NCI-H82 (cell line): ENCODE data around the gene GNAQ.
A peak's percentile ranks its signal among the peaks of the same experiment; 100 is the strongest.
"Not testable (repeated sequence)": the region's sequence is repeated elsewhere in the genome, so short reads cannot be mapped to it uniquely, and the experiment has no call there.

Source experiments
- DNase-seq: peaks from one replicate; lab custom pipeline; 2025; lab: John Stamatoyannopoulos, UW

Gene GNAQ

DNA sequence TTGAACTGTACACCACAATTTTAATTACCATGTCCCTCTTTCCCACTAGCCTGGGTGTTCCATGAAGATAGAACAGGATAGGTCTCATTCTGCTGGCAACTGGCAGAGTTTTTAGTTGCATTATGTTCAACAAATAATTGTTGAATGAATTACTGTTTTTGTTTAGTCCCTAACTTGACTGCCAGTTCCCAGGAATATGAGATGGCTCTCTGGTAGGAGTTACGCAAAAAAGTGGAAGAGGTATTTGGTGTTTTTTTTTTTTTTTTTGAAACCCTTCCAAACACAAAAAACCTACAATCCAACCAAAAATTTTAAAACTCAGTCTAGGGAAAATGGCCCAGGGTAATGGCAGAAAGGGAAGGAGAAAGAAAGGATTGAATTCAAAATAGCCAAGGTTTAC lies 153.6 kb downstream of the GNAQ start:
- DNase-seq: no peak

DNA sequence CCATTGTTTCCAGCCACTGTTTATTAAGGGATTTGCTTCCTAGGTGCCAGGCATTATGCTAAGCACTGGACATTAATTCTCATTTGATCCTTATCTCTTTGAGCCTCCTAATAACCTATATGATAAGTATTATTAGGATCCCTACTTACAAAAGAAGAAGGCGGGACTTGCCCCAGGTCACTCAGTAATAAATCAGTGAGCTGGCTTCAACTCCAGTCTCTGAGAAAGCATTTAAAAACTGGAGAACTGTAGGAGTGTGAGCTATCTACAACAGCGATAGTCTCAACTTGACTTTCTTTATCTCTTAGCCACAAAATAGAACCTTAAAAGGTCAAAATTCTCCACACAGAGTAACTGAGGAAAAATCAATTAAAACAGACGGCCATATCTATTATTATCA lies 155.0 kb downstream of the GNAQ start:
- DNase-seq: peak; percentile 90

DNA sequence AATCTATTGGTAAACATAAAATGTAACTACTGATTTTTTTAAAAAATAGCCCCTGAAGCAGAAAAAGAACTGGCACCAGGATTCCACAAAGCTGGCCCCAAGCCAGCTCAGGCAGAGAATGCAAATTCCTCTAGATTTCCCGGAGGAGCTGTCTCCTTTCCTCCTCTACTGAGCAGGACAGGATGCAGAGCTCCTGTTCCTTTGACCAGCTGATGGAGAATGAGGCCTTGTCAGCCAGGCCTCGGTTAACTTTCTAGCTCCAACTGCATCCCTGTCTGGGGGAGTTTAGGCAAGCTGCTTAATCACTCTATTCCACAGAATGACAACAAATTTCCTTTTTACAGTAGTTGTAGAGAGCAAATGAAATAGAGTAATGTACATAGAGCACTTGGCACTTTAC lies 155.5 kb downstream of the GNAQ start:
- DNase-seq: peak; percentile 81

DNA sequence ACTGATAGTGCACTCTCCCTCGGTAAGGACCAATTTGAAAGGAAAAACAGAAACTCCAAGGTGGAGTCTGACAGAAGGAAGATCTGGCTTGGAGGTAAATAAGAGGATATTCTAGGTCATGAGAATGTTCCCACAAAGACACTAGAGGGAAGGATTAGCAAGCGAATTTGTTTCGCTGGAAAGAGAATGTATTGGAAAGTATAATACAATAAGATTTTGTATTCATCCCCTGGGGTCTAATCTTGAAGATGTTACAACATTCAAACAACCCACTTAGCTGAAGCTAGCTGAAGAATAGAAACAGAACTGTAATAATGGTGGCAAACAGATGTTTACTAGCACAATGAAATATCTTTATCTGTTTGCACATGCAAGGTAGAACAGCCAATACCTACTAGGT lies 158.7 kb downstream of the GNAQ start:
- DNase-seq: no peak

- no peak for DNase-seq
Measured at GRCh38 chr9:77872177-77872576, 159.4 kb downstream of the GNAQ start.

DNA sequence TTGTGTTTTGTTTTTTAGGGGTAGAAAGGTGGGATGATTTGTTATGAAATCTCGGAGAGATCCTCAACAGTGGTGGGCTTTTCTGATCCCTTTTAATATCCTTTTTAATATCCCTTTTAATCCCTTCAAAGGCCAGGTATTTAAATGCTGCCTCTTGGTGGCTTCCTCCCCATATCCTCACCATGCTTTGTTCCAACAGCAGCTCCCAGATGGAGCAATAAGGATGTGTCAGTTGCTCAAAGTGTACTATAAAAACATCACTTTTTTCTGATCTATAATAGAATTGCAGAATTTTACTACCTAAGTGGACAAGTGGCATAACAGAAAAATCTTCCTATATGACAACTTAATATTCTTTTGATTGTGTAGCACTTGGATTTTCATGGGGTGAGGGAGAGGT lies 160.1 kb downstream of the GNAQ start:
- no peak for DNase-seq

- no peak for DNase-seq
Measured at GRCh38 chr9:77866878-77867277, 164.7 kb downstream of the GNAQ start.

- no peak for DNase-seq
Measured at GRCh38 chr9:77865385-77866047, 166.1 kb downstream of the GNAQ start.

DNA sequence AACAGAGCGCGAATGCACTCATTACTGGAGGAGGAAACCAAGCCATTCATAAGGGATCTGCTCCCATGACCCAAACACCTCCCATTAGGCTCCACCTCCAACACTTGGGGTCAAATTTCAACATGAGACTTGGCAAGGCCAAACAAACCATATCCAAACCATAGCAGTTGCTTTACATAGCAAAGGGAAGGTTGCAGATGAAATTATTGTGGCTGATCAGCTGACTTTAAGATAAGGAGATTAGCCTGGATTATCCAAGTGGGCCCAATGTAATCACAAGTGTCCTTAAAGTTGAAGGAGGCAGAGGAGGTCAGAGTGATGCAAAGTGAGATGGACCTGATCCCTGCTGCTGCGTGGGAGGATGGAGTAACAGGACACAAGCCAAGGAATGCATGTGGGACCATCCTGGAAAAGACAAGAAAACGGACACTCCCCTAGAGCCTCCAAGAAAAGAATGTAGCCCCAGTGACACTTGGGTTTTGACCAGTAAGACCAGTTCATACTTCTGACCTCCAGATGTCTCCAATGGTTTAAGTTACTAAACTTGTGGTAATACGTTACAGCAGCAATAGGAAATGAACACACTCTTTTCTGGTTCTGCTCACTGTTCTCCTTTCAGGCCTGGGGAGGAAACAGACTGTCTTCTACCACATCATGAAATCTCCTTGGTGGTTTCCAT lies 167.3 kb downstream of the GNAQ start:
- DNase-seq: peak; percentile 41

GRCh38 chr9:77863638-77864037 lies 168.0 kb downstream of the GNAQ start:
- DNase-seq: not testable (repeated sequence)

- not testable (repeated sequence) for DNase-seq
Measured at GRCh38 chr9:77860953-77861352, 170.7 kb downstream of the GNAQ start.

GRCh38 chr9:77857513-77858259 lies 173.9 kb downstream of the GNAQ start:
- no peak for DNase-seq

DNA sequence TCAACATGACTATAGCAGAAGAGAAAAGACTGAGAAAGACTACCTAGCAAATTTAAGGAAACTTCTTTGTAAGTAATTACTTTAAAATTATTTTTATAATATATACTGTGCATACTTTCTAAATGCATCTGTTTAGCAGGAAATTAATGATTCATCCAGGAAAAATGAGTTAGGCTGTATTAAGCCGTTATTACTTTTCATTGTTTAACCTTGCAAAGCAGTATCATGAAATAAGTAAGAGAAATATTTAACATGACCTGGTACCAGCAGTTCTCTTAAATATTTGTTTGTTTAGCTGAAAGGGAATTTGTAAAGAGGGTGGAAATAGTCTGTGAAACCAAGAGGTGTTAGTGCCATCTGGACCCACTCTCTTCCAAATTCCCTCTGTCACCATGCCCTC lies 175.0 kb downstream of the GNAQ start:
- no peak for DNase-seq

DNA sequence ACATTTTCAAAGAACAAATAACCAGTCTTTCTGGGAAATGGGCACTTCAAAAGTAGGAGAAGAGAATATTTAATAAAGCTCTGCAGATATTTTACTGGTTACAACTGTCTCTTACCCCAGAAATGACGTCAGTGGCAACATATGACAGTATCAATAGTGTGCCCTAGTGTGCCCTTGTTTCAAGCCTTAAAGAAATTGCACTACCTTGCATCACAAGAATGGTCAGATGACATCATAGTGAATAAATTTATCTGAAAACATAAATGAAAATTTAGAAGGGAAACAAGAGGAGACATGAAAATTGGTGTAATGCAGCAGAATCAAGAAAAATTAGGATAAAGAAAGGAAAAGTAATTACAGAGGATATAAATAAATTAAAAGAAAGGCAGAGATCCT lies 176.7 kb downstream of the GNAQ start:
- no peak for DNase-seq

DNA sequence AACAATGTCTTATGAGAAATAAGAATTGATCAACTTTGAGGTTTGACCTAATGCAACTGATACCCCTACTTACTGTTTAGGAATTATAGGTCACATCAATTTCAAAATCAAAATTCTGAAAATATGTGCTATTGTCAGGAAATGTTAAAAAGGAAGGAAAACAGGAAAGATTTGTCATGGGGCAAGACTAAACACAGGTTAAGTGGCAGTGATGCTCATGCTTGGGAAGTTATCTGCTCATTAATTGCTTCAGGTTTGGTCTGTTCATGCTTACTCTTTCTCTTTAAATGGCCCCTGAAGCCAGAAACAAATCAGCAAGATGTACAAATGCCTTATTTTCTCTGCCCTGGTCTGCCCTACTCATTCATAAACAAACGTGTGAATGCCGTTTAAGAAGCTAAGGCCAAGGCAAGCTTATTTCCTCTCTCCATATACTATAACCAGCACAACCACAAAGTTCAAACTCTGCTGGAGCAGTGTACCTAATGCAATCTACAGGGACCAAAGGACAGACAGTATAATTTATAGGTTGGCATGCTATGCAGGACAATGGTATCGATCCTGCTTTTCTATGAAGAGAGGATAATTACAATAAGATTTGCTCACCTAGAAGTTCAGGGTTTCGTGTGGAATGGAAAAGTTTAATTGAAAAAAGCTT lies 177.2 kb downstream of the GNAQ start:
- DNase-seq: no peak

DNA sequence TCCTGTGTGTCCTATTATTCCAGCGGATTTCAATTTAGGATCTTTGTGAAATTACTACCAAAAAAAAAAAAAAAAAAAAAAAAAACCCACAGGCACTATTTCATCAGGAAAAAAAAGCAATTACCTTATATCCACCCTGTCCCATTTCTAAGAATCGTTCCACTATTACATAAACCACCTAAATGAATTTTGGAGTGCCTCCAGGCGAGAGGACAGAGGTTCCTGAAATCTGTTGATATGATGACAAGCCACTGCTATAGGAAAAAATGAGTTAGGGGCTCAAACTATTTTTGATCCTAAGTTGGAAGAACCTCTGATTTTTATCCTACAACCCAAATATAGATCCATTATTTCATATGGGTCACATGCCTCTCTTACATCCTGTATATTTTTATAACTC lies 177.9 kb downstream of the GNAQ start:
- DNase-seq: no peak

GRCh38 chr9:77851882-77852595 lies 179.6 kb downstream of the GNAQ start:
- no peak for DNase-seq

DNA sequence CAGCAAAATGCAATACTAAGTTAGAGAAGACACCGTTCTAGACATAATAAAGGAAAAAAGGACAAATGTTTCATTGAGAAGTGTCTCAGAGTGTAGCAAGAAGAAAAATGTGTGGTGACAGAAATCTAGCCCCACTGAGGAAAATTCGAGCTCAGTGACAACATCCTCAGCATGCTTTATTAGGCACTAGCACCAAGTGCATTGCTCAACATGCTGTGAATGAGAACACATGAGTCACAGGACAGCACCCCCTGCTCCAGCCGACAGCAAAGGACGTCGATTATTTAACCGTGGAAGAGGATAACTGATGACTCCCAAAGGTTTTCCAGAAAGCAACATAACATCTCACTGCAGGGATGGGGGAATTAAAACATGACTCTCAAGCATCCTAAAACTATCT lies 182.7 kb downstream of the GNAQ start:
- no peak for DNase-seq

- DNase-seq: no peak
Measured at GRCh38 chr9:77848404-77848803, 183.2 kb downstream of the GNAQ start.

DNA sequence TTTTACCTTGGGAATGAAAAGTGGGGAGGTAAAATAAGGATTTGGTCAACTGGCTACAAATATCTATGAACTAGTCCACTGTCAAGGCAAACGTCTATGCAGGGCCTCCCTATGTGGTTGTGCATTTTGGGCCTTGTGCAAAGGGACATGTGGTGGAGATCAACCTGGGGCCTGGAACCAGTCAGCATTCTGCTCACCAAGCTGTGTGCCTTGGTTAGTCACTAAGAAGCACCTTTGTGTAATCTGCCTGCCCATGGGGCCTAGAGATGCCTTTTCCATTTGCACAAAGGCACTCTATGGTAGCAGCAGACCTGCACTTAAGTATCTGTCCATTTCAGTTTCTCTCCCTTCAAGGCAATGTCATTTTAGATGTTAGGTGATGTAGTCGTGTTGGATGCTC lies 184.0 kb downstream of the GNAQ start:
- DNase-seq: no peak

DNA sequence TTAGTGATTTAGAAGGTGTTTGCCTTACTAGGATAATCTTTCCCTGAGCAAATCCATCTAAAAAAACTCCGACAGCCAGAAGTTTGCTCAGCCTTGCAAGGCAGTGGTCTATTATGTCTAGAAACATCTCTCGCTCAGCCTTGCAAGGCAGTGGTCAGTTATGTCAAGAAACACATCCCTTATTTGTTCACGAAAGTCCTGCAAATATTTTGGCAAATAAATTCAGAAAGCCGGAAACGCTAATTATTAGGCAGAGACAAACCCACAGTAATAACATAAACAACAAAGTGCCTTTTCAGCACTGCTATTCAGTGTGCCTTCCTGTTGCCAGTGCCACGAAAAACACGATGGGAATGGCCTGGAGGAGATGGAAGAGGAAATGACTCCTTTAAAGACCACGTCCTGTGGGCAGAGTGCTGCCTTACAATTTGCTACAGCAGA lies 184.5 kb downstream of the GNAQ start:
- DNase-seq: no peak

DNA sequence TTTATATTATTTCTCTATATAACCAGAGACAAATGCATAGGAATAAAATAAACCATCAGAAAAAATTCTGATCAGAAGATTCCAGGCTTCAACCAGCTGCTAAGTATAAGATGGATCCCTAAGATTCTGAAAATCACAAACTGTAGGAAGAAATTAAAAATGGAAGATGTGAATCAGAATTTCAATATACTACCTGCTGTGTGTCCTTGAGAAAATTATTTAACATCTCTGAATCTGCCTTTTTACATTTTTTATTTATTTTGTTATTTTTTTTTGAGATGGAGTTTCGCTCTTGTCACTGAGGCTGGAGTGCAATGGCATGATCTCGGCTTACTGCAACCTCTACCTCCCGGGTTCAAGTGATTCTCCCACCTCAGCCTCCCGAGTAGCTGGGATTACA lies 187.2 kb downstream of the GNAQ start:
- no peak for DNase-seq
